WTC11 (cell line): ENCODE measurements around the gene CEP85. TPM values are rescaled to one million over a fixed set of nuclear protein-coding genes. Genes with fewer than 3 reads are reported as not detected.
A peak's percentile ranks its signal among the peaks of the same experiment; 100 is the strongest.

Source experiments
- ATAC-seq: fragments of 200-7000 bp; cut with Tn5 transposase; 2 replicates; pipeline ENCODE4 v1.10.0; 2021; ENCODE audit warnings: mild to moderate bottlenecking, moderate library complexity
- CTCF ChIA-PET: fragments of 300-600 bp; sonication (Branson Sonifier 250); formaldehyde crosslinking; loops from one replicate; lab custom pipeline; 2021; ENCODE audit warnings: antibody characterized with exemption; lab: Charles Lee
- POLR2A ChIA-PET: fragments of 350-600 bp; sonication (Branson Sonifier 250); formaldehyde crosslinking; loops from one replicate; lab custom pipeline; 2021; ENCODE audit warnings: antibody characterized with exemption; lab: Charles Lee
- DNase-seq: peaks from one replicate; pipeline ENCODE4 v3.0.0; 2021; ENCODE audit warnings: low spot score
- H3K27ac Mint-ChIP-seq: 2 replicates; pipeline ENCODE4 v1.8.0; 2021; ENCODE audit warnings: mixed read lengths
- H3K27me3 Mint-ChIP-seq: 2 replicates; pipeline ENCODE4 v1.8.0; 2021; ENCODE audit warnings: low read depth, mild to moderate bottlenecking, moderate library complexity, mixed read lengths
- H3K36me3 Mint-ChIP-seq: 2 replicates; pipeline ENCODE4 v1.8.0; 2021; ENCODE audit warnings: mixed read lengths
- H3K4me1 Mint-ChIP-seq: 2 replicates; pipeline ENCODE4 v1.8.0; 2022; ENCODE audit warnings: mixed read lengths
- H3K4me3 Mint-ChIP-seq: 2 replicates; pipeline ENCODE4 v1.8.0; 2021; ENCODE audit warnings: mild to moderate bottlenecking, moderate library complexity, mixed read lengths
- H3K9me3 Mint-ChIP-seq: 2 replicates; pipeline ENCODE4 v1.8.0; 2021; ENCODE audit warnings: mixed read lengths
- FOXJ3 ChIP-seq: sonication (generic); formaldehyde crosslinking; IDR thresholded peaks from 2 replicates; pipeline ENCODE4 v1.9.0; 2021; ENCODE audit warnings: missing genetic modification reagents, mild to moderate bottlenecking, borderline replicate concordance
- NFE2L1 ChIP-seq: sonication (generic); formaldehyde crosslinking; IDR thresholded peaks from 2 replicates; pipeline ENCODE4 v1.8.1; 2023; ENCODE audit warnings: missing genetic modification reagents
- NFYB ChIP-seq: sonication (generic); formaldehyde crosslinking; conservative IDR thresholded peaks from 2 replicates; pipeline ENCODE4 v1.8.0; 2022; ENCODE audit warnings: low read depth, missing genetic modification reagents
- NR2C2 ChIP-seq: sonication (generic); formaldehyde crosslinking; IDR thresholded peaks from 2 replicates; pipeline ENCODE4 v1.8.0; 2022; ENCODE audit warnings: mild to moderate bottlenecking, missing genetic modification reagents
- SMAD4 ChIP-seq: sonication (generic); formaldehyde crosslinking; IDR thresholded peaks from 2 replicates; pipeline ENCODE4 v1.8.0; 2022; ENCODE audit warnings: mild to moderate bottlenecking, missing genetic modification reagents
- ZBTB21 ChIP-seq: sonication (generic); formaldehyde crosslinking; IDR thresholded peaks from 2 replicates; pipeline ENCODE4 v1.8.1; 2023; ENCODE audit warnings: mild to moderate bottlenecking, missing genetic modification reagents, borderline replicate concordance
- ZNF121 ChIP-seq: sonication (generic); formaldehyde crosslinking; IDR thresholded peaks from 2 replicates; pipeline ENCODE4 v1.8.0; 2023; ENCODE audit warnings: missing genetic modification reagents
- ZNF317 ChIP-seq: sonication (generic); formaldehyde crosslinking; IDR thresholded peaks from 2 replicates; pipeline ENCODE4 v1.8.1; 2023; ENCODE audit warnings: low read depth, mild to moderate bottlenecking, moderate library complexity, missing genetic modification reagents, borderline replicate concordance
- total RNA-seq: library from RNA; stranded (reverse); gene quantifications from 3 replicates; pipeline ENCODE4 v1.2.3, GENCODE V29; 2021
- TF ChIP-seq, protein P1 (sequence below): sonication (generic); formaldehyde crosslinking; IDR thresholded peaks from 2 replicates; pipeline ENCODE4 v1.8.1; 2022; ENCODE audit warnings: low read depth, mild to moderate bottlenecking, moderate library complexity, missing genetic modification reagents, borderline replicate concordance
- TF ChIP-seq, protein P2 (sequence below): sonication (generic); formaldehyde crosslinking; IDR thresholded peaks from 2 replicates; pipeline ENCODE4 v1.8.0; 2023; ENCODE audit warnings: missing genetic modification reagents, mild to moderate bottlenecking, borderline replicate concordance
- TF ChIP-seq, protein P3 (sequence below): fragments of 250-450 bp; sonication (Bioruptor Pico); IDR thresholded peaks from 2 replicates; pipeline ENCODE4 v1.8.0; 2021; ENCODE audit warnings: mild to moderate bottlenecking
- TF ChIP-seq, protein P4 (sequence below): sonication (generic); formaldehyde crosslinking; IDR thresholded peaks from 2 replicates; pipeline ENCODE4 v1.8.1; 2022; ENCODE audit warnings: mild to moderate bottlenecking, moderate library complexity, missing genetic modification reagents
- TF ChIP-seq, protein P5 (sequence below): sonication (generic); formaldehyde crosslinking; IDR thresholded peaks from 2 replicates; pipeline ENCODE4 v1.8.0; 2023; ENCODE audit warnings: mild to moderate bottlenecking, missing genetic modification reagents
- TF ChIP-seq, protein P6 (sequence below): sonication (generic); formaldehyde crosslinking; IDR thresholded peaks from 2 replicates; pipeline ENCODE4 v1.8.1; 2023; ENCODE audit warnings: mild to moderate bottlenecking, missing genetic modification reagents

The CEP85 gene
- total RNA-seq, 1 experiment from 2014 or later = 40.8 TPM

DNA sequence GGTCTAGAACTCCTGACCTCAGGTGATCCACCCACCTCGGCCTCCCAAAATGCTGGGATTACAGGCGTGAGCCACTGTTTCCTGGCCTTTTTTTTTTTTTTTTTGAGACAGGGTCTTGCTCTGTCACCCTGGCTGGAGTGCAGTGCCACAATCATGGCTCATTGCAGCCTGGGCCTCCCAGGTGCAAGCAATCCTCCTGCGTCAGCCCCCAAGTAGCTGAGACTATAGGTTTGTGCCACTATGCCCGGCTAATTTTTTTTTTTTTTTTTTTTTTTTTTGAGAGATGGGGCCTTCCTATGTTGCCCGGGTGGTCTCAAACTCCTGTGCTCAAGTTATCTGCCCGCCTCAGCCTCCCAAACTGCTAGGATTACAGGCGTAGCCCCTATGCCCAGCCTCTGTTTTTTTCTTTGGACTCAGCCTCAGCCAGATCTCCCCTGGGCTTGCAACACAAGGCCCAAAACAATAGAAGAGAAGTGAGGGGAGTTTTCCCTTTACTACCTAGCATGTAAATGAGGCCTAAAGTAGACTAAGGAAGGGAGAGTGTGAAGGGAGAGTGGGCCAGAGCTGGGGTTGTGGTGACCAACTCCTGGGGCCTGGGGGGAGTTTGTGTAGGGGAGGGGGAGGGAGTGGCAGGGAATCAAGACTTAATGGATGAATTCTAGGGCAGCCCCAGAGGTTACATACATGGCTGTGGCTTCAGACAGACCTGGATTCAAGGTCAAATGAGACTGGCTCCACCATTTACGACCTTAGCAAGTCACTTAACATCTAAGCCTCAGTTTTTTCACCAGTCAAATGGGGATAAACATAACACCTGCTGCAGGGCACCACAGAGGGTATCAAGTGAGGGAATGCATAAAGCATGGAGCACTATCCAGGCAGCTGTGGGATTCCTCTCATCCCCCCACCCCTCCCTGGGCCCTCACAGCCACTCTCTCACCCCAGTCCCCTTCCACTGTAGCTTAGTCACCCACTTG is 82.2 kb downstream of the CEP85 start:
- no peak for DNase-seq
- Mint-ChIP-seq H3K27me3 (peaks cover 17% of the 10 kb centered on the region), H3K36me3 (peaks cover under 1% of the 10 kb centered on the region), H3K9me3 (no peaks in the 10 kb centered on the region), H3K4me1 (peaks cover 29% of the 10 kb centered on the region), H3K27ac (peak overlapping the region; percentile 57; the same call in 1 of the 2 replicates), H3K4me3 (no peak overlapping the region)
- CTCF ChIA-PET = interaction anchor here (1.3 to 11.1 kb wide), 4 partner anchors 32 to 126 kb away, joined by 5 to 306 read pairs (median 12); partner anchors contain the start of genes CATSPER4 and SH3BGRL3
- TF ChIP-seq, protein P1, sequence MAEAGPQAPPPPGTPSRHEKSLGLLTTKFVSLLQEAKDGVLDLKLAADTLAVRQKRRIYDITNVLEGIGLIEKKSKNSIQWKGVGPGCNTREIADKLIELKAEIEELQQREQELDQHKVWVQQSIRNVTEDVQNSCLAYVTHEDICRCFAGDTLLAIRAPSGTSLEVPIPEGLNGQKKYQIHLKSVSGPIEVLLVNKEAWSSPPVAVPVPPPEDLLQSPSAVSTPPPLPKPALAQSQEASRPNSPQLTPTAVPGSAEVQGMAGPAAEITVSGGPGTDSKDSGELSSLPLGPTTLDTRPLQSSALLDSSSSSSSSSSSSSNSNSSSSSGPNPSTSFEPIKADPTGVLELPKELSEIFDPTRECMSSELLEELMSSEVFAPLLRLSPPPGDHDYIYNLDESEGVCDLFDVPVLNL = no peak
- TF ChIP-seq, protein P2, sequence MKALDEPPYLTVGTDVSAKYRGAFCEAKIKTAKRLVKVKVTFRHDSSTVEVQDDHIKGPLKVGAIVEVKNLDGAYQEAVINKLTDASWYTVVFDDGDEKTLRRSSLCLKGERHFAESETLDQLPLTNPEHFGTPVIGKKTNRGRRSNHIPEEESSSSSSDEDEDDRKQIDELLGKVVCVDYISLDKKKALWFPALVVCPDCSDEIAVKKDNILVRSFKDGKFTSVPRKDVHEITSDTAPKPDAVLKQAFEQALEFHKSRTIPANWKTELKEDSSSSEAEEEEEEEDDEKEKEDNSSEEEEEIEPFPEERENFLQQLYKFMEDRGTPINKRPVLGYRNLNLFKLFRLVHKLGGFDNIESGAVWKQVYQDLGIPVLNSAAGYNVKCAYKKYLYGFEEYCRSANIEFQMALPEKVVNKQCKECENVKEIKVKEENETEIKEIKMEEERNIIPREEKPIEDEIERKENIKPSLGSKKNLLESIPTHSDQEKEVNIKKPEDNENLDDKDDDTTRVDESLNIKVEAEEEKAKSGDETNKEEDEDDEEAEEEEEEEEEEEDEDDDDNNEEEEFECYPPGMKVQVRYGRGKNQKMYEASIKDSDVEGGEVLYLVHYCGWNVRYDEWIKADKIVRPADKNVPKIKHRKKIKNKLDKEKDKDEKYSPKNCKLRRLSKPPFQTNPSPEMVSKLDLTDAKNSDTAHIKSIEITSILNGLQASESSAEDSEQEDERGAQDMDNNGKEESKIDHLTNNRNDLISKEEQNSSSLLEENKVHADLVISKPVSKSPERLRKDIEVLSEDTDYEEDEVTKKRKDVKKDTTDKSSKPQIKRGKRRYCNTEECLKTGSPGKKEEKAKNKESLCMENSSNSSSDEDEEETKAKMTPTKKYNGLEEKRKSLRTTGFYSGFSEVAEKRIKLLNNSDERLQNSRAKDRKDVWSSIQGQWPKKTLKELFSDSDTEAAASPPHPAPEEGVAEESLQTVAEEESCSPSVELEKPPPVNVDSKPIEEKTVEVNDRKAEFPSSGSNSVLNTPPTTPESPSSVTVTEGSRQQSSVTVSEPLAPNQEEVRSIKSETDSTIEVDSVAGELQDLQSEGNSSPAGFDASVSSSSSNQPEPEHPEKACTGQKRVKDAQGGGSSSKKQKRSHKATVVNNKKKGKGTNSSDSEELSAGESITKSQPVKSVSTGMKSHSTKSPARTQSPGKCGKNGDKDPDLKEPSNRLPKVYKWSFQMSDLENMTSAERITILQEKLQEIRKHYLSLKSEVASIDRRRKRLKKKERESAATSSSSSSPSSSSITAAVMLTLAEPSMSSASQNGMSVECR (CRISPR knock-in tag) = no peak
- TF ChIP-seq, protein P3, sequence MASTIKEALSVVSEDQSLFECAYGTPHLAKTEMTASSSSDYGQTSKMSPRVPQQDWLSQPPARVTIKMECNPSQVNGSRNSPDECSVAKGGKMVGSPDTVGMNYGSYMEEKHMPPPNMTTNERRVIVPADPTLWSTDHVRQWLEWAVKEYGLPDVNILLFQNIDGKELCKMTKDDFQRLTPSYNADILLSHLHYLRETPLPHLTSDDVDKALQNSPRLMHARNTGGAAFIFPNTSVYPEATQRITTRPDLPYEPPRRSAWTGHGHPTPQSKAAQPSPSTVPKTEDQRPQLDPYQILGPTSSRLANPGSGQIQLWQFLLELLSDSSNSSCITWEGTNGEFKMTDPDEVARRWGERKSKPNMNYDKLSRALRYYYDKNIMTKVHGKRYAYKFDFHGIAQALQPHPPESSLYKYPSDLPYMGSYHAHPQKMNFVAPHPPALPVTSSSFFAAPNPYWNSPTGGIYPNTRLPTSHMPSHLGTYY (CRISPR knock-in tag) = no peak
- TF ChIP-seq, protein P4, sequence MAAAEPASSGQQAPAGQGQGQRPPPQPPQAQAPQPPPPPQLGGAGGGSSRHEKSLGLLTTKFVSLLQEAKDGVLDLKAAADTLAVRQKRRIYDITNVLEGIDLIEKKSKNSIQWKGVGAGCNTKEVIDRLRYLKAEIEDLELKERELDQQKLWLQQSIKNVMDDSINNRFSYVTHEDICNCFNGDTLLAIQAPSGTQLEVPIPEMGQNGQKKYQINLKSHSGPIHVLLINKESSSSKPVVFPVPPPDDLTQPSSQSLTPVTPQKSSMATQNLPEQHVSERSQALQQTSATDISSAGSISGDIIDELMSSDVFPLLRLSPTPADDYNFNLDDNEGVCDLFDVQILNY (CRISPR knock-in tag) = no peak
- no peak for TF ChIP-seq NR2C2
- TF ChIP-seq ZBTB21 (CRISPR knock-in tag) = no peak
- TF ChIP-seq NFE2L1 (CRISPR knock-in tag) = no peak
- TF ChIP-seq, protein P5, sequence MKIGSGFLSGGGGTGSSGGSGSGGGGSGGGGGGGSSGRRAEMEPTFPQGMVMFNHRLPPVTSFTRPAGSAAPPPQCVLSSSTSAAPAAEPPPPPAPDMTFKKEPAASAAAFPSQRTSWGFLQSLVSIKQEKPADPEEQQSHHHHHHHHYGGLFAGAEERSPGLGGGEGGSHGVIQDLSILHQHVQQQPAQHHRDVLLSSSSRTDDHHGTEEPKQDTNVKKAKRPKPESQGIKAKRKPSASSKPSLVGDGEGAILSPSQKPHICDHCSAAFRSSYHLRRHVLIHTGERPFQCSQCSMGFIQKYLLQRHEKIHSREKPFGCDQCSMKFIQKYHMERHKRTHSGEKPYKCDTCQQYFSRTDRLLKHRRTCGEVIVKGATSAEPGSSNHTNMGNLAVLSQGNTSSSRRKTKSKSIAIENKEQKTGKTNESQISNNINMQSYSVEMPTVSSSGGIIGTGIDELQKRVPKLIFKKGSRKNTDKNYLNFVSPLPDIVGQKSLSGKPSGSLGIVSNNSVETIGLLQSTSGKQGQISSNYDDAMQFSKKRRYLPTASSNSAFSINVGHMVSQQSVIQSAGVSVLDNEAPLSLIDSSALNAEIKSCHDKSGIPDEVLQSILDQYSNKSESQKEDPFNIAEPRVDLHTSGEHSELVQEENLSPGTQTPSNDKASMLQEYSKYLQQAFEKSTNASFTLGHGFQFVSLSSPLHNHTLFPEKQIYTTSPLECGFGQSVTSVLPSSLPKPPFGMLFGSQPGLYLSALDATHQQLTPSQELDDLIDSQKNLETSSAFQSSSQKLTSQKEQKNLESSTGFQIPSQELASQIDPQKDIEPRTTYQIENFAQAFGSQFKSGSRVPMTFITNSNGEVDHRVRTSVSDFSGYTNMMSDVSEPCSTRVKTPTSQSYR = no peak
- TF ChIP-seq, protein P6, sequence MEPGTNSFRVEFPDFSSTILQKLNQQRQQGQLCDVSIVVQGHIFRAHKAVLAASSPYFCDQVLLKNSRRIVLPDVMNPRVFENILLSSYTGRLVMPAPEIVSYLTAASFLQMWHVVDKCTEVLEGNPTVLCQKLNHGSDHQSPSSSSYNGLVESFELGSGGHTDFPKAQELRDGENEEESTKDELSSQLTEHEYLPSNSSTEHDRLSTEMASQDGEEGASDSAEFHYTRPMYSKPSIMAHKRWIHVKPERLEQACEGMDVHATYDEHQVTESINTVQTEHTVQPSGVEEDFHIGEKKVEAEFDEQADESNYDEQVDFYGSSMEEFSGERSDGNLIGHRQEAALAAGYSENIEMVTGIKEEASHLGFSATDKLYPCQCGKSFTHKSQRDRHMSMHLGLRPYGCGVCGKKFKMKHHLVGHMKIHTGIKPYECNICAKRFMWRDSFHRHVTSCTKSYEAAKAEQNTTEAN (CRISPR knock-in tag) = no peak
- TF ChIP-seq ZNF121 (CRISPR knock-in tag) = no peak
- TF ChIP-seq ZNF317 = no peak
- TF ChIP-seq SMAD4 (CRISPR knock-in tag) = no peak
- no peak for TF ChIP-seq FOXJ3
- TF ChIP-seq NFYB = no peak
- no peak for ATAC-seq
- POLR2A ChIA-PET = interaction anchor here (0.6 kb wide), 2 partner anchors 114 to 280 kb away, joined by 3 to 5 read pairs; no protein-coding TSS in a partner anchor
